Measurements from ENCODE around the gene KLK4. TPM values are rescaled to one million over a fixed set of nuclear protein-coding genes. Genes with fewer than 3 reads are reported as not detected.

The KLK4 gene
- total RNA-seq, 1 experiment from 2014 or later, result 0.84 TPM

GRCh38 chr19:50909240-50910070, 1.7 kb downstream of the KLK4 start:
- Histone ChIP-seq H3K4me3 (replicated peaks in 1 of 2; ENCODE audit: low read depth in 1 of 2, low read length in 2 of 2) (peak overlapping the region; percentile 27 to 55), H3K27ac (ENCODE audit: low read depth, low read length) (no peak overlapping the region), H3K27me3 (ENCODE audit: insufficient read depth, low read length) (peaks cover 9% of the 10 kb centered on the region), H3K9me2 (ENCODE audit: insufficient read depth) (no peaks in the 10 kb centered on the region), H3K4me2 (ENCODE audit: low read length) (peak overlapping the region; percentile 93), H3K9me3 (ENCODE audit: control insufficient read depth in 1 of 2, insufficient read depth in 1 of 2, low read depth in 1 of 2, low read length in 2 of 2) (no peaks in the 10 kb centered on the region), H2AFZ (ENCODE audit: low read depth, low read length, poor library complexity, severe bottlenecking) (peak overlapping the region; percentile 92), H3K79me2 (ENCODE audit: insufficient read depth, low read length) (no peaks in the 10 kb centered on the region), H3K36me3 (ENCODE audit: control insufficient read depth in 1 of 2, insufficient read depth in 2 of 2, low read length in 2 of 2) (no peaks in the 10 kb centered on the region), H3K9ac (ENCODE audit: low read length) (no peak overlapping the region), H3K4me1 (ENCODE audit: control insufficient read depth in 1 of 2, insufficient read depth in 2 of 2, low read length in 2 of 2) (peaks cover 4 to 26% of the 10 kb centered on the region in 2 experiments; a peak in 3 of 4 replicates), H4K20me1 (ENCODE audit: insufficient read depth) (no peaks in the 10 kb centered on the region)
- TF ChIP-seq JUND (IDR thresholded peaks at IDR 0.05) (no peak), SP1 (IDR thresholded peaks at IDR 0.05; ENCODE audit: low read depth) (no peak), REST (IDR thresholded peaks at IDR 0.05; ENCODE audit: low read depth) (no peak), CEBPB (IDR thresholded peaks at IDR 0.05; ENCODE audit: low read depth) (no peak), CTCF (IDR thresholded peaks at IDR 0.05 in 2 of 3, conservative IDR thresholded peaks at IDR 0.05 in 1 of 3; ENCODE audit: borderline replicate concordance in 1 of 3, insufficient read depth in 1 of 3, low read depth in 2 of 3, low read length in 2 of 3) (no peak), TCF7L2 (IDR thresholded peaks at IDR 0.05; ENCODE audit: borderline replicate concordance, extremely low read depth, insufficient read depth, insufficient read length) (no peak), EGR1 (IDR thresholded peaks at IDR 0.05; ENCODE audit: low read depth) (no peak), POLR2AphosphoS5 (IDR thresholded peaks at IDR 0.05; ENCODE audit: low read depth, low read length) (no peak), RAD21 (IDR thresholded peaks at IDR 0.05; ENCODE audit: low read depth) (no peak), EZH2 (IDR thresholded peaks at IDR 0.05) (no peak), CBX3 (IDR thresholded peaks at IDR 0.05; ENCODE audit: low read depth) (no peak), ELF1 (IDR thresholded peaks at IDR 0.05; ENCODE audit: borderline replicate concordance, low read depth) (no peak), SRF (IDR thresholded peaks at IDR 0.05; ENCODE audit: low read depth) (no peak), ZNF274 (IDR thresholded peaks at IDR 0.05; ENCODE audit: low read depth, low read length) (no peak)
- TF ChIP-seq, protein P1, sequence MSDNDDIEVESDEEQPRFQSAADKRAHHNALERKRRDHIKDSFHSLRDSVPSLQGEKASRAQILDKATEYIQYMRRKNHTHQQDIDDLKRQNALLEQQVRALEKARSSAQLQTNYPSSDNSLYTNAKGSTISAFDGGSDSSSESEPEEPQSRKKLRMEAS (IDR thresholded peaks at IDR 0.05), result no peak
- no TSS peak for BruUV-seq (replicated peaks)
- ChIA-PET CTCF (interaction anchor here (0.7 to 2.4 kb wide), 6 partner anchors 12 to 187 kb away, joined by 3 to 19 read pairs (median 4); no protein-coding TSS in a partner anchor), POLR2A (interaction anchor here (1.2 kb wide), 1 partner anchor 13 kb away, joined by 3 read pairs; no protein-coding TSS in a partner anchor), RAD21 (ENCODE audit: low non-redundant PET in 1 of 2, low total read pairs in 2 of 2, uncharacterized antibody in 2 of 2, unreplicated experiment in 2 of 2) (interaction anchor here (0.6 to 0.7 kb wide), 4 partner anchors 13 to 115 kb away, joined by 3 to 5 read pairs (median 4); no protein-coding TSS in a partner anchor)
- ATAC-seq (peak; percentile 97), DNase-seq (ENCODE audit: low read depth, low spot score) (peak; percentile 85)
- intact Hi-C loops (cut with micrococcal nuclease), result loop anchor here (5.0 kb wide), 1 partner anchor 188 kb away; no protein-coding TSS in a partner anchor
